ENCODE measurements around the gene SOX1.

DNA sequence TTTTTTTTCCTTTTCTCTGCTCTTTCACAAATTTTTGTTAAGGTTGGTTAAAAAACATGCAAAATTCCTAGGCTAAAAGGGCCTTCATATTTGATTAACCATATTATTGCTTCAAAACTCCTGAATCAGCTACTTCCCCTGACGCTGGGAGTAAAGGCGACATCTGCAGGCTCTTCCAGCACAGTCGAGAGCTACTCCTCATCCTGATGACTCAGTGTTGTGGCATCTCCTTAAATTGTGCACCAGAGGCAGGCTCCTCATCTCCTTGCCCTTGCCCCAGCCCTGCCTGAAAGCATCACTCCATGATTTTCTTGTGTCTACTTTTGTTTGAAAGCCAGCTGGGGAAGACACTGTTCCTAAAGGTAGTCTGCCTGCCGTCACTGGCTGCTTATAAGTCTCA, 24.5 kb upstream of the SOX1 start:
- TF ChIP-seq EZH2 (optimal IDR thresholded peaks at IDR 0.05; ENCODE audit: low read depth, low read length) (no peak), CTCF (IDR thresholded peaks at IDR 0.05; ENCODE audit: low read length) (no peak)
